SK-N-SH treated with all-trans-retinoic acid at 6 μM for 48 hours (cell line): ENCODE measurements around the gene VPS13A.

Experiments
- ATAC-seq: fragments of 200-7000 bp; cut with Tn5 transposase; 3 replicates; pipeline ENCODE4 v1.9.1; 2020; ENCODE audit warnings: mild to moderate bottlenecking, moderate library complexity
- CREB5 ChIP-seq: fragments of 250-450 bp; sonication (Bioruptor Pico); IDR thresholded peaks from 2 replicates; pipeline ENCODE4 v1.5.1; 2020; ENCODE audit warnings: low read depth, mild to moderate bottlenecking, moderate library complexity
- CSRNP3 ChIP-seq: fragments of 250-450 bp; sonication (Bioruptor Pico); IDR thresholded peaks from 2 replicates; pipeline ENCODE4 v1.5.1; 2021; ENCODE audit warnings: mild to moderate bottlenecking, moderate library complexity
- ESRRG ChIP-seq: fragments of 250-450 bp; sonication (Bioruptor Pico); IDR thresholded peaks from 2 replicates; pipeline ENCODE4 v1.6.1; 2021; ENCODE audit warnings: mild to moderate bottlenecking
- GLIS3 ChIP-seq: fragments of 250-450 bp; sonication (Bioruptor Pico); IDR thresholded peaks from 2 replicates; pipeline ENCODE4 v1.5.0; 2020; ENCODE audit warnings: mild to moderate bottlenecking, moderate library complexity
- ISL1 ChIP-seq: fragments of 250-450 bp; sonication (Bioruptor Pico); IDR thresholded peaks from 2 replicates; pipeline ENCODE4 v2.1.2; 2022; ENCODE audit warnings: mild to moderate bottlenecking, moderate library complexity
- PATZ1 ChIP-seq: fragments of 250-450 bp; sonication (Bioruptor Pico); IDR thresholded peaks from 2 replicates; pipeline ENCODE4 v1.8.0; 2020; ENCODE audit warnings: mild to moderate bottlenecking, moderate library complexity, borderline replicate concordance
- POU6F1 ChIP-seq: fragments of 250-450 bp; sonication (Bioruptor Pico); IDR thresholded peaks from 2 replicates; pipeline ENCODE4 v1.8.0; 2021; ENCODE audit warnings: low read depth, mild to moderate bottlenecking, moderate library complexity, borderline replicate concordance
- PPARA ChIP-seq: fragments of 250-450 bp; sonication (Bioruptor Pico); IDR thresholded peaks from 2 replicates; pipeline ENCODE4 v1.5.0; 2020; ENCODE audit warnings: mild to moderate bottlenecking, borderline replicate concordance
- RARB ChIP-seq: fragments of 250-450 bp; sonication (Bioruptor Pico); IDR thresholded peaks from 2 replicates; pipeline ENCODE4 v1.8.0; 2021; ENCODE audit warnings: mild to moderate bottlenecking, moderate library complexity
- SNAI2 ChIP-seq: fragments of 250-450 bp; sonication (Bioruptor Pico); IDR thresholded peaks from 2 replicates; pipeline ENCODE4 v1.5.0; 2020; ENCODE audit warnings: mild to moderate bottlenecking, moderate library complexity
- ZC3H10 ChIP-seq: fragments of 250-450 bp; sonication (Bioruptor Pico); IDR thresholded peaks from 2 replicates; pipeline ENCODE4 v1.5.1; 2021; ENCODE audit warnings: mild to moderate bottlenecking, moderate library complexity
- ZFP3 ChIP-seq: fragments of 250-450 bp; sonication (Bioruptor Pico); IDR thresholded peaks from 2 replicates; pipeline ENCODE4 v1.5.0; 2020; ENCODE audit warnings: mild to moderate bottlenecking, moderate library complexity
- ZFP30 ChIP-seq: fragments of 450-650 bp; formaldehyde crosslinking; IDR thresholded peaks from 2 replicates; pipeline ENCODE4 v1.5.0; 2022; ENCODE audit warnings: mild to moderate bottlenecking, moderate library complexity
- ZNF565 ChIP-seq: fragments of 450-650 bp; formaldehyde crosslinking; conservative IDR thresholded peaks from 2 replicates; pipeline ENCODE4 v1.5.0; 2020; ENCODE audit warnings: low read depth, mild to moderate bottlenecking, moderate library complexity
- ZNF70 ChIP-seq: fragments of 450-650 bp; formaldehyde crosslinking; IDR thresholded peaks from 2 replicates; pipeline ENCODE4 v1.5.0; 2020; ENCODE audit warnings: mild to moderate bottlenecking, moderate library complexity
- ZNF8 ChIP-seq: fragments of 450-650 bp; formaldehyde crosslinking; IDR thresholded peaks from 2 replicates; pipeline ENCODE4 v1.5.0; 2020; ENCODE audit warnings: mild to moderate bottlenecking, moderate library complexity

VPS13A gene

GRCh38 chr9:77283991-77284390 is 106.7 kb downstream of the VPS13A start:
- no peak for ATAC-seq
- TF ChIP-seq RARB (CRISPR knock-in tag) (no peak), ZNF8 (CRISPR knock-in tag) (no peak), ZFP3 (CRISPR knock-in tag) (no peak), POU6F1 (CRISPR knock-in tag) (no peak), ZNF70 (CRISPR knock-in tag) (no peak)

GRCh38 chr9:77284616-77285015 is 107.3 kb downstream of the VPS13A start:
- no peak for ATAC-seq

GRCh38 chr9:77290373-77290772 is 113.0 kb downstream of the VPS13A start:
- ATAC-seq = no peak
- TF ChIP-seq PATZ1 (no peak), ESRRG (CRISPR knock-in tag) (no peak), POU6F1 (CRISPR knock-in tag) (no peak), ZFP30 (CRISPR knock-in tag) (no peak), RARB (CRISPR knock-in tag) (no peak), CREB5 (CRISPR knock-in tag) (no peak), ZFP3 (CRISPR knock-in tag) (no peak), SNAI2 (CRISPR knock-in tag) (no peak), GLIS3 (no peak), ZNF70 (CRISPR knock-in tag) (no peak), ZNF8 (CRISPR knock-in tag) (no peak), ZNF565 (CRISPR knock-in tag) (no peak)

More at GRCh38 chr9:77284616-77285015, 107.3 kb downstream of the VPS13A start:
- TF ChIP-seq RARB (CRISPR knock-in tag) (no peak), ZC3H10 (CRISPR knock-in tag) (no peak), POU6F1 (CRISPR knock-in tag) (no peak), PPARA (CRISPR knock-in tag) (no peak), CSRNP3 (CRISPR knock-in tag) (no peak), ISL1 (CRISPR knock-in tag) (no peak), PATZ1 (no peak)
